ENCODE measurements around the gene CNTNAP2. TPM values are rescaled to one million over a fixed set of nuclear protein-coding genes. Genes with fewer than 3 reads are reported as not detected.

CNTNAP2 gene
- total RNA-seq, 1 donor from 2014 or later = 1.9 TPM

GRCh38 chr7:146606628-146607027, 490.0 kb downstream of the CNTNAP2 start:
- DNase-seq = no peak

- no peak for DNase-seq
Observed at GRCh38 chr7:146619641-146620040, 503.0 kb downstream of the CNTNAP2 start.

DNA sequence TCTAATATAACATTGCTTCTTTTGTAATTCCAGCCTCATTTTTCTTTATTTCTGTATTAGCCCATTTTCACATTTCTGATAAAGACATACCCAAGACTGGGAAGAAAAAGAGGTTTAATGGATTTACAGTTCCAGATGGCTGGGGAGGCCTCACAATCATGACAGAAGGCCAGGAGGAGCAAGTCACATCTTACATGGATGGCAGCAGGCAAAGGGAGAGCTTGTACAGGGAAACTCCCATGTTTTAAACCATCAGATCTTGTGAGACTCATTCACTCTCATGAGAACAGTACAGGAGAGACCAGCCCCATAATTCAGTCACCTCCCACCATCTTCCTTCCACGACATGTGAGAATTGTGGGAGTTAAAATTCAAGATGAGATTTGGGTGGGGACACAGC, 510.3 kb downstream of the CNTNAP2 start:
- no peak for DNase-seq

- no peak for DNase-seq
Observed at GRCh38 chr7:146635205-146636032, 518.8 kb downstream of the CNTNAP2 start.

DNA sequence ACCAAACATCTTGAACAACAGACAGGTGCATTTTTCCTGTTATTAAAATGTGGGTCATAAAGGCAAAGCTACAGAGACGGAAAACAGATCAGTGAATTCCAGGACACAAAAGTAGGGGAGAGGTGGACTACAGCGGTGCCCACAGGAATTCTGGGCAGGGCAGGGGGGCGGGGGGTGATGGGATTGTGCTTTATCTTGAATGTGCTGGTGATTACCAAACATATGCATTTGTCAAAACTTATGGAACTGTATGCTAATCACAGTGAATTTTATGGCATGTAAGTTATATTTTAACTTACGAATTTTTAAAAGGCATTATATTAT, 519.4 kb downstream of the CNTNAP2 start:
- DNase-seq = no peak

DNA sequence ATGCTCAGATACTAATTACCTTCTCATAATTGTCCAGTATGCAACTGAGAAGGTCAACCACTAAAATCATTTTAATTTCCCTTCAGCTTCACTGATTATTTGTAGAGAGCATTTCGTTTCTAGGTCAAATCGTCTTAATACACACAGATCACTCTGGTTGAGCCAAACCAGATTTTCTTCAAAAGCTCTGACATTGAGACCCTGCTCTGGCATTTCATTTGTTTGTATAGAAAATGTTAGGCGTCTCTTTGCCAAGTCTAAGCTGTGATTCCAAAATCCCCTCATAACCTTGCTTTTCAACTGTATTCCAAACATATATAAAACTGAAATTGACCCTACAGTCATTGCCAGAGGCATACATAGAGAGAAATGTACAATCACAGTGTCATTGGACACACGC, 520.0 kb downstream of the CNTNAP2 start:
- DNase-seq = no peak

DNA sequence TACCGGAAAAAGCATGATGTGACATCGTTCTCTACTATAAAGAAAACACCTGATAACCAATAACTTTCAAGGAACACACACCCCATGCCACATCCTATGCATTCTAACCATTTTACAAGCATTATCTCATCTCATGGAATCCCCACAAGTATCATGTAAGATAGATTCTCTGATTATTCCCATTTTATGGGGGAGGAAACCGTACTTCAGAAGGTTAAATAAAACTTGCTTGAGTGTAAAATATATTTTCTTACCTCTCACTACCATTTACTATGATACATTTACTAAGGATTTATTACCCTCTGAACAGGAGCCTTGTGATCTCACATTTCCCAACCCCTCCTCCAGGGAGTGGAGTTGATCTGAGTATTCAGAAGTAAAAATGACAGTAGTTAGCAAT, 522.7 kb downstream of the CNTNAP2 start:
- DNase-seq = no peak

GRCh38 chr7:146641491-146641890, 524.9 kb downstream of the CNTNAP2 start:
- DNase-seq = no peak

GRCh38 chr7:146645383-146645976, 528.9 kb downstream of the CNTNAP2 start:
- DNase-seq = no peak

- no peak for DNase-seq
Observed at GRCh38 chr7:146647445-146647844, 530.8 kb downstream of the CNTNAP2 start.

- DNase-seq = no peak
Observed at GRCh38 chr7:146652176-146652575, 535.6 kb downstream of the CNTNAP2 start.

GRCh38 chr7:146654048-146654447, 537.4 kb downstream of the CNTNAP2 start:
- DNase-seq = no peak

GRCh38 chr7:146655928-146656797, 539.6 kb downstream of the CNTNAP2 start:
- DNase-seq = no peak

DNA sequence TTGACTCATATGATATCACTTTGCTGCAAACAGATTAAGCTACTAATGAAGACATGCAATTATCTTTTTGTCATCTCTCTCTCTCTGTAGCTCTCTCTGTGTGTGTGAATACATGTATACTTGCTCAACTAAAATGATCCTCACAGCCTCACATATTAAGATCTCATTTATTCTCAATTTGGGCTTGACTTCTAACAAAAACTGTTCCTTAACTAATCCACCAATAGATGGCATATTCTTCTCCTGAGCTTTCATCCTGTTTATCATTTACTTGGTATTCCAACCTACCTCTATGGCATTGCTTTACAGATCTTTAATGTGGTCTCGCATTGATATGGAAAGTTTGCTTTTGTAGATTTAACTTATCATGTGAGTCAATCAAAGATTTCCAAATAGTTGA, 540.4 kb downstream of the CNTNAP2 start:
- DNase-seq = no peak

GRCh38 chr7:146658604-146659003, 542.0 kb downstream of the CNTNAP2 start:
- no peak for DNase-seq

DNA sequence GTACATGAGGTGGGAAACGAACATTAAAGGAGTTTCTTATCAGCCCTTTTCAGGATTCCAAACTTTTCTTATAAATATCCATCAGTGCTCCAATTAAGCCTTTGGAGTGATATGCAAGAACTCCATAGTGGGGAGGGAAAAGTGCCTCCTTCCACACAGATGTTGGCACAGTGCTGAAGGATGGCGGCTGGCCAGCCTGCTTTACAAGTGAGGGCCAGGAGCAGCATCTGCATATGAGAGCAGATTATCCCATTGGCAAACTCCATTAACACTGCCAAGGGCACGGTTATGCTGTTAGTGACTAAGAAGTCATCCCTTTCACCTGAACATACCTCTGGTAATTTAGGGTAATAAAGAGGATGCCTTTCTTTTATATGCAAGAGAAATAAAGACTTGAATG, 543.1 kb downstream of the CNTNAP2 start:
- no peak for DNase-seq

DNA sequence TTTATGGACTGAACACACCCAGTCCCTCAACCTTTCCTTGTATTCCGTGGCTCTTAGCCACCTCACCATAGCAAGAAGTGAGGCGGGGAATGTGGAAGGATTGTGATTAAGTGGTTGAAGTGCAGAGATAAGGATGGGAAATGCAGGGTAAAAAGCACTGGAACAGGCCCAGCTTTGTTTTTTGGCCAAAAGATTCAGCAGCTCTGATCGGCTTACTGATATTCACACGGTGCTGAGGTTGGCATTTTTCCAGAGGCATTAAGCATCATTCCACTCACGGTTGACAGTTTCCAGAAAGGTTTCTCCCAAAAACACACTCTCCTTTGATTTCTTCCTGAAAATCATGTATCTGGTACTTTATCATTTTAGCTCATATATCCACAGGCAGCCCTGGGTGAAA, 544.2 kb downstream of the CNTNAP2 start:
- DNase-seq = no peak

GRCh38 chr7:146661435-146661834, 544.8 kb downstream of the CNTNAP2 start:
- DNase-seq = no peak

DNA sequence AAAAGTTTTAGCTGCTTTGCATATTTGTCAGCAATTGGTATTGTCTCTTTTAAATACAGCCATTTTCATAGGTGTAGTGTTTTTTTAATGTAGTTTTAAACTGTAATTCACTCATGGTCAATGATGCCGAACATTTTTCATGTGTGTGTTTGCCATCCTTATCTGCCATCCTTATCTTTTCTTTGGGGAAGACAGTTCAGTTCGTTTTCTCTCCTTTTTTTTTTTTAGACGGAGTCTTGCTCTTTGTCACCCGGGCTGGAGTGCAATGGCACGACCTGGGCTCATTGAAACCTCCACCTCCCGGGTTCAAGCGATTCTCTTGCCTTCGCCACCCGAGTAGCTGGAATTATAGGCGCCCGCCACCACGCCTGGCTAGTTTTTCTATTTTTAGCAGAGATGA, 545.3 kb downstream of the CNTNAP2 start:
- no peak for DNase-seq

- no peak for DNase-seq
Observed at GRCh38 chr7:146665023-146665422, 548.4 kb downstream of the CNTNAP2 start.

DNA sequence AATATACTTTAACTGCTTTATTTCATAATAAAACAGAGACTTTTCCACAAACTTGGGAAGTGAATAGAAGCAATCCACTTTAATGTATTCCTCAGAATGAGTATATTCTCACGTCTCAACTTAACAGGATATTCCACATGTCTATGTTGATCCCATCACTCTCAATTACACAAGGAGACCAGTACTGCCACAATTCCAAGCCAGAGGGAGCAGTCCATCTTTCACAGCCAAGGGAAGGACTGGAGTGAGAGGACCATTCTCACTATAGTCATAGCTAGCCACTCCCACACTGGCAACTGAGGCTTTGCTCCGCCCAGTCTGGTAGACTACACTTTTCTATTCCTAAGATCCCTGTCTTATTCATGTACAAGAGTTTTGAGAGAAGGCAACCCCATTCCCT, 553.9 kb downstream of the CNTNAP2 start:
- no peak for DNase-seq

GRCh38 chr7:146681487-146681886, 564.9 kb downstream of the CNTNAP2 start:
- no peak for DNase-seq

DNA sequence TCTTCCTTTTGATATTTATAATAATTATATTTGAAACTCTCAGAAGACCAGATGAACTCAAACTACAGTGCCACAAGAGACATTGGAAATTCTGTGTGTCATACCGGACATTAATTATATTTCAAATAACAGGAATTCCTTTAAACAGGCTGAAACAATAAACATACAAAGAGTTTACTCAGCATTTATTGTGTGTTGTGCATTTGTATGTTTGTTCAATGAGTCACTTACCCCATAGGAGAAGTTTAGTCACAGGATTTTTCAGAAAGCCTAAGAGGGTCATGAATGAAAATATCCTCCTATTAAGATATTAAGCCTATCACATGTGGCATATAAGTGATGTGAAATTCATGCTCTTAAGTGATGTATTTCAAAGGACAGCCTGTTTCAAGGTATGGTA, 566.8 kb downstream of the CNTNAP2 start:
- no peak for DNase-seq

Data from skin of body (tissue), 2 donors.